Left renal cortex interstitium (tissue), 4 donors: Measurements from ENCODE around the gene ANAPC1. TPM values are rescaled to one million over a fixed set of nuclear protein-coding genes. Genes with fewer than 3 reads are reported as not detected.
A peak's percentile ranks its signal among the peaks of the same experiment; 100 is the strongest.
"Not testable (repeated sequence)": the region's sequence is repeated elsewhere in the genome, so short reads cannot be mapped to it uniquely, and the experiment has no call there.

ENCODE experiments used
- DNase-seq, 4 donors: peaks; one replicate each; pipeline ENCODE4 v3.0.0-alpha.2; 2013; ENCODE audit warnings: low read depth in 4 of 4, low spot score in 2 of 4, missing footprints in 1 of 4
- polyA plus RNA-seq, 4 donors: library from polyadenylated mRNA; unstranded; fragments of 120-200 nt; gene quantifications; one replicate each; pipeline ENCODE4 v1.2.1, GENCODE V29; 2013; ENCODE audit not compliant: insufficient read length in 4 of 4

ANAPC1 gene
- polyA plus RNA-seq, 4 donors, result 29.3 to 42.5 (median 31.9) TPM

GRCh38 chr2:111747410-111748115, 136.4 kb downstream of the ANAPC1 start:
- not testable (repeated sequence) for DNase-seq

GRCh38 chr2:111744751-111745150, 139.2 kb downstream of the ANAPC1 start:
- not testable (repeated sequence) for DNase-seq

- DNase-seq, result not testable (repeated sequence)
These were observed 142.5 kb downstream of the ANAPC1 start for GRCh38 chr2:111741517-111741916.

- peak in 2 of 4 donors; percentile 11 to 23 for DNase-seq
These were observed 147.9 kb downstream of the ANAPC1 start for GRCh38 chr2:111735838-111736721.

- DNase-seq, result not testable (repeated sequence)
These were observed 148.6 kb downstream of the ANAPC1 start for GRCh38 chr2:111735420-111735819.

- DNase-seq, result not testable (repeated sequence)
These were observed 154.1 kb downstream of the ANAPC1 start for GRCh38 chr2:111729812-111730458.

GRCh38 chr2:111727611-111728110, 156.3 kb downstream of the ANAPC1 start:
- not testable (repeated sequence) for DNase-seq

GRCh38 chr2:111725742-111726141, 158.3 kb downstream of the ANAPC1 start:
- not testable (repeated sequence) for DNase-seq

GRCh38 chr2:111719610-111720009, 164.4 kb downstream of the ANAPC1 start:
- not testable (repeated sequence) for DNase-seq

Other genes with a start within 250 kb of the ANAPC1 start
- gene MERTK, start 14.4 kb upstream of the ANAPC1 start, polyA plus RNA-seq, result 10 to 100 TPM; 19.7 to 23.5 (median 20.6) TPM
- gene TMEM87B, start 171.1 kb upstream of the ANAPC1 start, polyA plus RNA-seq, result 10 to 100 TPM; 16.7 to 25.5 (median 21.1) TPM